ENCODE data around the gene ASTN2. TPM values are rescaled to one million over a fixed set of nuclear protein-coding genes. Genes with fewer than 3 reads are reported as not detected.
A peak's percentile ranks its signal among the peaks of the same experiment; 100 is the strongest.

Gene ASTN2
- total and polyA plus RNA-seq, 2 experiments from 2014 or later = 7.0 to 24.6 TPM

DNA sequence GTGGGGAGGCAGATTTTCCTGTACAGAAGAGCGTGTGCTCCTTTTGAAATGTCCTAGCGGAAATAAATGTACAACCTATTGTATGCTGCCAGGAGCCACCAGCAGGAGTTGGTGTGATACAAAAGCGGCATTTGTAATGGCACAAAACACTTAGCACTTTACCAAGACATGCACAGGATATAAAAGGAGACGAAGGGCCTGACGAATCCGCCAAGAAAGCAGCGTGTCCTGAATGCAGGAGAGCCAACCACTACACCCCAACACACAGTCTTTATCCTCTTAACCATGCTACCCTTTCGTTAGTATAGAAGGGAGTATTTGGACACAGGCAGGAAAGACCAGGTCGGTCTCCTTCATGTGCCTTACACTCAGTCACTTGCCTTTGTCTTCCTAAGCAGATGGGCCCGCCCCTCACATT lies 509.7 kb downstream of the ASTN2 start:
- H3K4me2 ChIP-seq = no peak overlapping the region
- TF ChIP-seq, protein P1, sequence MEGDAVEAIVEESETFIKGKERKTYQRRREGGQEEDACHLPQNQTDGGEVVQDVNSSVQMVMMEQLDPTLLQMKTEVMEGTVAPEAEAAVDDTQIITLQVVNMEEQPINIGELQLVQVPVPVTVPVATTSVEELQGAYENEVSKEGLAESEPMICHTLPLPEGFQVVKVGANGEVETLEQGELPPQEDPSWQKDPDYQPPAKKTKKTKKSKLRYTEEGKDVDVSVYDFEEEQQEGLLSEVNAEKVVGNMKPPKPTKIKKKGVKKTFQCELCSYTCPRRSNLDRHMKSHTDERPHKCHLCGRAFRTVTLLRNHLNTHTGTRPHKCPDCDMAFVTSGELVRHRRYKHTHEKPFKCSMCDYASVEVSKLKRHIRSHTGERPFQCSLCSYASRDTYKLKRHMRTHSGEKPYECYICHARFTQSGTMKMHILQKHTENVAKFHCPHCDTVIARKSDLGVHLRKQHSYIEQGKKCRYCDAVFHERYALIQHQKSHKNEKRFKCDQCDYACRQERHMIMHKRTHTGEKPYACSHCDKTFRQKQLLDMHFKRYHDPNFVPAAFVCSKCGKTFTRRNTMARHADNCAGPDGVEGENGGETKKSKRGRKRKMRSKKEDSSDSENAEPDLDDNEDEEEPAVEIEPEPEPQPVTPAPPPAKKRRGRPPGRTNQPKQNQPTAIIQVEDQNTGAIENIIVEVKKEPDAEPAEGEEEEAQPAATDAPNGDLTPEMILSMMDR (conservative IDR thresholded peaks at IDR 0.05; ENCODE audit: low read depth in 2 of 2) = no peak
- TF ChIP-seq NANOG (IDR thresholded peaks at IDR 0.05; ENCODE audit: borderline replicate concordance) (no peak), STAT1 (IDR thresholded peaks at IDR 0.05; ENCODE audit: unreplicated experiment) (no peak), EZH2 (IDR thresholded peaks at IDR 0.05; ENCODE audit: low read depth, unreplicated experiment) (no peak), EZH2phosphoT487 (IDR thresholded peaks at IDR 0.05; ENCODE audit: unreplicated experiment) (no peak), ZNF114 (CRISPR knock-in tag; IDR thresholded peaks at IDR 0.05) (no peak), POLR2AphosphoS5 (IDR thresholded peaks at IDR 0.05; ENCODE audit: low read depth) (no peak)
- TF ChIP-seq, protein P2, sequence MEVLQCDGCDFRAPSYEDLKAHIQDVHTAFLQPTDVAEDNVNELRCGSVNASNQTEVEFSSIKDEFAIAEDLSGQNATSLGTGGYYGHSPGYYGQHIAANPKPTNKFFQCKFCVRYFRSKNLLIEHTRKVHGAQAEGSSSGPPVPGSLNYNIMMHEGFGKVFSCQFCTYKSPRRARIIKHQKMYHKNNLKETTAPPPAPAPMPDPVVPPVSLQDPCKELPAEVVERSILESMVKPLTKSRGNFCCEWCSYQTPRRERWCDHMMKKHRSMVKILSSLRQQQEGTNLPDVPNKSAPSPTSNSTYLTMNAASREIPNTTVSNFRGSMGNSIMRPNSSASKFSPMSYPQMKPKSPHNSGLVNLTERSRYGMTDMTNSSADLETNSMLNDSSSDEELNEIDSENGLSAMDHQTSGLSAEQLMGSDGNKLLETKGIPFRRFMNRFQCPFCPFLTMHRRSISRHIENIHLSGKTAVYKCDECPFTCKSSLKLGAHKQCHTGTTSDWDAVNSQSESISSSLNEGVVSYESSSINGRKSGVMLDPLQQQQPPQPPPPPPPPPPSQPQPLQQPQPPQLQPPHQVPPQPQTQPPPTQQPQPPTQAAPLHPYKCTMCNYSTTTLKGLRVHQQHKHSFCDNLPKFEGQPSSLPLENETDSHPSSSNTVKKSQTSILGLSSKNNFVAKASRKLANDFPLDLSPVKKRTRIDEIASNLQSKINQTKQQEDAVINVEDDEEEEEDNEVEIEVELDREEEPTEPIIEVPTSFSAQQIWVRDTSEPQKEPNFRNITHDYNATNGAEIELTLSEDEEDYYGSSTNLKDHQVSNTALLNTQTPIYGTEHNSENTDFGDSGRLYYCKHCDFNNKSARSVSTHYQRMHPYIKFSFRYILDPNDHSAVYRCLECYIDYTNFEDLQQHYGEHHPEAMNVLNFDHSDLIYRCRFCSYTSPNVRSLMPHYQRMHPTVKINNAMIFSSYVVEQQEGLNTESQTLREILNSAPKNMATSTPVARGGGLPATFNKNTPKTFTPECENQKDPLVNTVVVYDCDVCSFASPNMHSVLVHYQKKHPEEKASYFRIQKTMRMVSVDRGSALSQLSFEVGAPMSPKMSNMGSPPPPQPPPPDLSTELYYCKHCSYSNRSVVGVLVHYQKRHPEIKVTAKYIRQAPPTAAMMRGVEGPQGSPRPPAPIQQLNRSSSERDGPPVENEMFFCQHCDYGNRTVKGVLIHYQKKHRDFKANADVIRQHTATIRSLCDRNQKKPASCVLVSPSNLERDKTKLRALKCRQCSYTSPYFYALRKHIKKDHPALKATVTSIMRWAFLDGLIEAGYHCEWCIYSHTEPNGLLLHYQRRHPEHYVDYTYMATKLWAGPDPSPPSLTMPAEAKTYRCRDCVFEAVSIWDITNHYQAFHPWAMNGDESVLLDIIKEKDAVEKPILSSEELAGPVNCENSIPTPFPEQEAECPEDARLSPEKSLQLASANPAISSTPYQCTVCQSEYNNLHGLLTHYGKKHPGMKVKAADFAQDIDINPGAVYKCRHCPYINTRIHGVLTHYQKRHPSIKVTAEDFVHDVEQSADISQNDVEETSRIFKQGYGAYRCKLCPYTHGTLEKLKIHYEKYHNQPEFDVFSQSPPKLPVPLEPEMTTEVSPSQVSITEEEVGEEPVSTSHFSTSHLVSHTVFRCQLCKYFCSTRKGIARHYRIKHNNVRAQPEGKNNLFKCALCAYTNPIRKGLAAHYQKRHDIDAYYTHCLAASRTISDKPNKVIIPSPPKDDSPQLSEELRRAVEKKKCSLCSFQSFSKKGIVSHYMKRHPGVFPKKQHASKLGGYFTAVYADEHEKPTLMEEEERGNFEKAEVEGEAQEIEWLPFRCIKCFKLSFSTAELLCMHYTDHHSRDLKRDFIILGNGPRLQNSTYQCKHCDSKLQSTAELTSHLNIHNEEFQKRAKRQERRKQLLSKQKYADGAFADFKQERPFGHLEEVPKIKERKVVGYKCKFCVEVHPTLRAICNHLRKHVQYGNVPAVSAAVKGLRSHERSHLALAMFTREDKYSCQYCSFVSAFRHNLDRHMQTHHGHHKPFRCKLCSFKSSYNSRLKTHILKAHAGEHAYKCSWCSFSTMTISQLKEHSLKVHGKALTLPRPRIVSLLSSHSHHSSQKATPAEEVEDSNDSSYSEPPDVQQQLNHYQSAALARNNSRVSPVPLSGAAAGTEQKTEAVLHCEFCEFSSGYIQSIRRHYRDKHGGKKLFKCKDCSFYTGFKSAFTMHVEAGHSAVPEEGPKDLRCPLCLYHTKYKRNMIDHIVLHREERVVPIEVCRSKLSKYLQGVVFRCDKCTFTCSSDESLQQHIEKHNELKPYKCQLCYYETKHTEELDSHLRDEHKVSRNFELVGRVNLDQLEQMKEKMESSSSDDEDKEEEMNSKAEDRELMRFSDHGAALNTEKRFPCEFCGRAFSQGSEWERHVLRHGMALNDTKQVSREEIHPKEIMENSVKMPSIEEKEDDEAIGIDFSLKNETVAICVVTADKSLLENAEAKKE (CRISPR knock-in tag; IDR thresholded peaks at IDR 0.05) = no peak
- TF ChIP-seq, protein P3, sequence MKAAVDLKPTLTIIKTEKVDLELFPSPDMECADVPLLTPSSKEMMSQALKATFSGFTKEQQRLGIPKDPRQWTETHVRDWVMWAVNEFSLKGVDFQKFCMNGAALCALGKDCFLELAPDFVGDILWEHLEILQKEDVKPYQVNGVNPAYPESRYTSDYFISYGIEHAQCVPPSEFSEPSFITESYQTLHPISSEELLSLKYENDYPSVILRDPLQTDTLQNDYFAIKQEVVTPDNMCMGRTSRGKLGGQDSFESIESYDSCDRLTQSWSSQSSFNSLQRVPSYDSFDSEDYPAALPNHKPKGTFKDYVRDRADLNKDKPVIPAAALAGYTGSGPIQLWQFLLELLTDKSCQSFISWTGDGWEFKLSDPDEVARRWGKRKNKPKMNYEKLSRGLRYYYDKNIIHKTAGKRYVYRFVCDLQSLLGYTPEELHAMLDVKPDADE (IDR thresholded peaks at IDR 0.05) = no peak
- TF ChIP-seq, protein P4, sequence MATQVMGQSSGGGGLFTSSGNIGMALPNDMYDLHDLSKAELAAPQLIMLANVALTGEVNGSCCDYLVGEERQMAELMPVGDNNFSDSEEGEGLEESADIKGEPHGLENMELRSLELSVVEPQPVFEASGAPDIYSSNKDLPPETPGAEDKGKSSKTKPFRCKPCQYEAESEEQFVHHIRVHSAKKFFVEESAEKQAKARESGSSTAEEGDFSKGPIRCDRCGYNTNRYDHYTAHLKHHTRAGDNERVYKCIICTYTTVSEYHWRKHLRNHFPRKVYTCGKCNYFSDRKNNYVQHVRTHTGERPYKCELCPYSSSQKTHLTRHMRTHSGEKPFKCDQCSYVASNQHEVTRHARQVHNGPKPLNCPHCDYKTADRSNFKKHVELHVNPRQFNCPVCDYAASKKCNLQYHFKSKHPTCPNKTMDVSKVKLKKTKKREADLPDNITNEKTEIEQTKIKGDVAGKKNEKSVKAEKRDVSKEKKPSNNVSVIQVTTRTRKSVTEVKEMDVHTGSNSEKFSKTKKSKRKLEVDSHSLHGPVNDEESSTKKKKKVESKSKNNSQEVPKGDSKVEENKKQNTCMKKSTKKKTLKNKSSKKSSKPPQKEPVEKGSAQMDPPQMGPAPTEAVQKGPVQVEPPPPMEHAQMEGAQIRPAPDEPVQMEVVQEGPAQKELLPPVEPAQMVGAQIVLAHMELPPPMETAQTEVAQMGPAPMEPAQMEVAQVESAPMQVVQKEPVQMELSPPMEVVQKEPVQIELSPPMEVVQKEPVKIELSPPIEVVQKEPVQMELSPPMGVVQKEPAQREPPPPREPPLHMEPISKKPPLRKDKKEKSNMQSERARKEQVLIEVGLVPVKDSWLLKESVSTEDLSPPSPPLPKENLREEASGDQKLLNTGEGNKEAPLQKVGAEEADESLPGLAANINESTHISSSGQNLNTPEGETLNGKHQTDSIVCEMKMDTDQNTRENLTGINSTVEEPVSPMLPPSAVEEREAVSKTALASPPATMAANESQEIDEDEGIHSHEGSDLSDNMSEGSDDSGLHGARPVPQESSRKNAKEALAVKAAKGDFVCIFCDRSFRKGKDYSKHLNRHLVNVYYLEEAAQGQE (IDR thresholded peaks at IDR 0.05; ENCODE audit: unreplicated experiment) = no peak
- no peaks in the 10 kb centered on the region for H4K20me1 ChIP-seq (replicated peaks; ENCODE audit: insufficient read depth)
- Mint-ChIP-seq H3K9me3 (peaks cover 2% of the 10 kb centered on the region; the same call in 2 of the 3 replicates), H3K36me3 (ENCODE audit: low read depth) (no peaks in the 10 kb centered on the region; the same call in 2 of the 3 replicates), H3K27me3 (ENCODE audit: insufficient read depth, low read depth, poor library complexity) (peaks cover 3% of the 10 kb centered on the region), H3K27ac (no peak overlapping the region), H3K4me3 (no peak overlapping the region), H3K4me1 (peaks cover 14% of the 10 kb centered on the region)
- ATAC-seq (peak; percentile 73), DNase-seq (ENCODE audit: low spot score) (peak; percentile 27)
- no peak overlapping the region for H2AFZ ChIP-seq
- no peak overlapping the region for H3K4me3 ChIP-seq
- H3F3A ChIP-seq (replicated peaks; ENCODE audit: low read depth) = no peaks in the 10 kb centered on the region
- no peaks in the 10 kb centered on the region for H3K36me3 ChIP-seq (ENCODE audit: insufficient read depth)
- no peaks in the 10 kb centered on the region for H3K9me2 ChIP-seq (ENCODE audit: insufficient read depth)
- peaks cover 10% of the 10 kb centered on the region for H3K4me1 ChIP-seq (ENCODE audit: insufficient read depth)
- no peaks in the 10 kb centered on the region for H3K27me3 ChIP-seq (ENCODE audit: insufficient read depth)
- no peak overlapping the region for H3K27ac ChIP-seq (ENCODE audit: low read depth)
- no peaks in the 10 kb centered on the region for H3K79me2 ChIP-seq (replicated peaks; ENCODE audit: insufficient read depth)

All from GM23338 (cell line).